ENCODE data around the gene SLC22A1. TPM values are rescaled to one million over a fixed set of nuclear protein-coding genes. Genes with fewer than 3 reads are reported as not detected.

The SLC22A1 gene
- total and polyA plus RNA-seq, 2 of the 8 experiments (the other 6 are each of a cell fraction or from before 2014, with no cell fraction given), result 0.12 to 0.45 TPM

GRCh38 chr6:160121981-160122380 lies 366 bp downstream of the SLC22A1 start (continued):
- TF ChIP-seq SUZ12 (IDR thresholded peaks at IDR 0.05; ENCODE audit: low read length), result no peak
- TF ChIP-seq GABPA (IDR thresholded peaks at IDR 0.05; ENCODE audit: borderline replicate concordance, insufficient read depth, low read length), result no peak
- no peak for TF ChIP-seq GTF2F1 (IDR thresholded peaks at IDR 0.05; ENCODE audit: borderline replicate concordance, low read depth, low read length)
- no peak for TF ChIP-seq CREB1 (IDR thresholded peaks at IDR 0.05)
- no peak for TF ChIP-seq KDM5A (IDR thresholded peaks at IDR 0.05; ENCODE audit: low read length)
- no peak for TF ChIP-seq EZH2 (IDR thresholded peaks at IDR 0.05; ENCODE audit: low read depth, low read length, severe bottlenecking)
